ENCODE data around the gene TRIM7. TPM values are rescaled to one million over a fixed set of nuclear protein-coding genes. Genes with fewer than 3 reads are reported as not detected.

The TRIM7 gene
- total and polyA plus RNA-seq, 9 of the 15 experiments (the other 6 are each of a cell fraction or from before 2014, with no cell fraction given) = 2.6 to 14.9 (median 8.9) TPM

- CTCF ChIA-PET (ENCODE audit: low intra/inter-chr PET ratio) = no interaction called here
- Histone ChIP-seq H3K27me3 (ENCODE audit: control insufficient read depth in 2 of 2, insufficient read depth in 2 of 2, low read length in 2 of 2) (no peaks in the 10 kb centered on the region), H3K4me1 (replicated peaks in 1 of 2; ENCODE audit: control insufficient read depth in 2 of 2, insufficient read depth in 2 of 2, low read length in 2 of 2) (peaks cover 22 to 40% of the 10 kb centered on the region in 2 experiments; a peak in 4 of 5 replicates), H3K79me2 (ENCODE audit: control insufficient read depth, insufficient read depth, low read length) (no peaks in the 10 kb centered on the region), H4K20me1 (replicated peaks; ENCODE audit: control insufficient read depth, insufficient read depth, low read length) (no peaks in the 10 kb centered on the region), H3K9me3 (replicated peaks; ENCODE audit: control insufficient read depth, insufficient read depth, low read depth, low read length) (no peaks in the 10 kb centered on the region), H3K4me2 (ENCODE audit: insufficient read depth, low read length) (peak overlapping the region; percentile 75), H3K27ac (ENCODE audit: extremely low read depth, low read depth, low read length) (no peak overlapping the region), H2AFZ (ENCODE audit: low read depth, low read length) (peak overlapping the region; percentile 91; the same call in 1 of the 2 replicates), H3K36me3 (ENCODE audit: control insufficient read depth, insufficient read depth, low read length) (no peaks in the 10 kb centered on the region), H3K9ac (ENCODE audit: insufficient read depth in 1 of 2, low read depth in 2 of 2, low read length in 2 of 2) (peak overlapping the region; percentile 14 to 89; a peak in 2 of 4 replicates), H3K9me1 (ENCODE audit: control insufficient read depth, insufficient read depth, low read length) (no peaks in the 10 kb centered on the region), H3K4me3 (peak overlapping the region; percentile 65)
- no peak for FAIRE-seq
- no TSS peak for BruUV-seq (replicated peaks)
- 72% methylated on average over 34 of the region's 37 CpGs for WGBS (ENCODE audit: insufficient coverage, low coverage, missing lambda C conversion rate)
- TF ChIP-seq ARID1B (IDR thresholded peaks at IDR 0.05) (0 out of 2 replicates have a peak, but pooled peaks have one; percentile 26), E2F5 (CRISPR knock-in tag; IDR thresholded peaks at IDR 0.05) (no peak), BRD4 (IDR thresholded peaks at IDR 0.05) (no peak), E2F6 (IDR thresholded peaks at IDR 0.05; ENCODE audit: borderline replicate concordance in 1 of 2, extremely low read depth in 1 of 2, insufficient read depth in 1 of 2, insufficient read length in 1 of 2, low read depth in 1 of 2, low read length in 1 of 2, poor library complexity in 1 of 2, severe bottlenecking in 1 of 2) (no peak), ZNF512 (tag; IDR thresholded peaks at IDR 0.05) (peak; percentile 43), ZNF740 (CRISPR knock-in tag; IDR thresholded peaks at IDR 0.05) (peak; percentile 82), ZNF740 (tag; IDR thresholded peaks at IDR 0.05) (0 out of 4 replicates have a peak, but pooled peaks of 1 of the 2 experiments have one; percentile 54), ZNF408 (CRISPR knock-in tag; IDR thresholded peaks at IDR 0.05; ENCODE audit: low read depth) (no peak), L3MBTL2 (IDR thresholded peaks at IDR 0.05) (no peak), MLLT1 (IDR thresholded peaks at IDR 0.05) (0 out of 4 replicates have a peak, but pooled peaks of 1 of the 2 experiments have one; percentile 41), THRAP3 (IDR thresholded peaks at IDR 0.05; ENCODE audit: borderline replicate concordance) (peak; percentile 25; the same call in 1 of the 2 replicates), MEF2A (IDR thresholded peaks at IDR 0.05; ENCODE audit: control insufficient read depth, low read depth, low read length) (no peak), CCAR2 (IDR thresholded peaks at IDR 0.05; ENCODE audit: low read depth, low read length) (no peak), ZNF445 (CRISPR knock-in tag; IDR thresholded peaks at IDR 0.05; ENCODE audit: low read depth) (no peak)
- POLR2A ChIA-PET = interaction anchor here (0.6 to 5.0 kb wide), 13 partner anchors 8 to 186 kb away, joined by 3 to 69 read pairs (median 6); no protein-coding TSS in a partner anchor
- no peak for DNase-seq (ENCODE audit: extremely low read depth in 1 of 4, low spot score in 3 of 4)
- ATAC-seq = no peak
- intact Hi-C loops (cut with micrococcal nuclease) = loop anchor here (2.0 kb wide), 1 partner anchor 17 kb away; the partner anchor contains the start of gene TRIM41
- in situ Hi-C loops (cut with MboI) = no loop called here
Observed at GRCh38 chr5:181205761-181206649, 1.0 kb upstream of the TRIM7 start.
